Mesenchymal stem cell (in vitro differentiated cells and primary cell): ENCODE data around the gene PARD3.

Experiments used
- DNase-seq: peaks from one replicate; pipeline ENCODE4 v3.0.0-alpha.2; 2013
- H2AFZ ChIP-seq: one replicate; pipeline ENCODE4 v1.6.1; 2013; ENCODE audit warnings: low read depth, mild to moderate bottlenecking, control low read depth, inconsistent platforms, low read length, moderate library complexity
- H2AK5ac ChIP-seq: 2 replicates; pipeline ENCODE4 v1.6.1; 2013; ENCODE audit warnings: low read length, moderate library complexity, mild to moderate bottlenecking, inconsistent platforms; ENCODE audit not compliant: severe bottlenecking
- H2BK120ac ChIP-seq: one replicate; pipeline ENCODE4 v1.6.1; 2013; ENCODE audit warnings: low read depth, mild to moderate bottlenecking, inconsistent platforms, low read length, moderate library complexity
- H2BK12ac ChIP-seq, 2 experiments: one replicate each; pipeline ENCODE4 v1.6.1; 2013; ENCODE audit warnings: inconsistent platforms in 2 of 2, low read length in 2 of 2, mild to moderate bottlenecking in 2 of 2, moderate library complexity in 2 of 2, control low read depth in 1 of 2
- H2BK15ac ChIP-seq: one replicate; pipeline ENCODE4 v1.6.1; 2013; ENCODE audit warnings: mild to moderate bottlenecking, low read depth, inconsistent platforms; ENCODE audit not compliant: poor library complexity, severe bottlenecking
- H2BK5ac ChIP-seq: 2 replicates; pipeline ENCODE4 v1.6.1; 2013; ENCODE audit warnings: low read depth, mild to moderate bottlenecking, low read length, control low read depth, inconsistent platforms; ENCODE audit not compliant: poor library complexity, severe bottlenecking
- H3K14ac ChIP-seq, 2 experiments: one replicate each; pipeline ENCODE4 v1.6.1; 2013; ENCODE audit warnings: inconsistent platforms in 2 of 2, low read length in 2 of 2, control low read depth in 1 of 2, mild to moderate bottlenecking in 1 of 2, moderate library complexity in 1 of 2
- H3K18ac ChIP-seq, 2 experiments: one replicate each; pipeline ENCODE4 v1.6.1; 2013; ENCODE audit warnings: inconsistent platforms in 2 of 2, low read length in 2 of 2, control low read depth in 1 of 2, low read depth in 1 of 2, mild to moderate bottlenecking in 1 of 2
- H3K23ac ChIP-seq, 2 experiments: one replicate each; pipeline ENCODE4 v1.6.1; 2013; ENCODE audit warnings: inconsistent platforms in 2 of 2, low read length in 2 of 2, mild to moderate bottlenecking in 2 of 2, moderate library complexity in 2 of 2, control low read depth in 1 of 2
- H3K27ac ChIP-seq: 2 replicates; pipeline ENCODE4 v1.5.1; 2013; ENCODE audit warnings: mild to moderate bottlenecking, moderate library complexity, low read length, control low read depth, inconsistent platforms; ENCODE audit not compliant: poor library complexity, severe bottlenecking
- H3K27me3 ChIP-seq, 2 experiments: 2 replicates each; pipeline versions ENCODE4 v1.6.1 to v1.7.0; 2013; ENCODE audit warnings: low read length in 2 of 2, mild to moderate bottlenecking in 2 of 2, moderate library complexity in 2 of 2, control low read depth in 1 of 2, inconsistent platforms in 1 of 2; ENCODE audit not compliant: control insufficient read depth in 1 of 2, insufficient read depth in 1 of 2
- H3K36me3 ChIP-seq, 2 experiments: 2 replicates each; pipeline versions ENCODE4 v1.6.1 to v1.7.0; 2013; ENCODE audit warnings: low read length in 2 of 2, control low read depth in 1 of 2, inconsistent platforms in 1 of 2, low read depth in 1 of 2, mild to moderate bottlenecking in 1 of 2; ENCODE audit not compliant: insufficient read depth in 2 of 2, control insufficient read depth in 1 of 2
- H3K4ac ChIP-seq, 2 experiments: one replicate each; pipeline ENCODE4 v1.6.1; 2013; ENCODE audit warnings: inconsistent platforms in 2 of 2, low read length in 2 of 2, mild to moderate bottlenecking in 2 of 2, moderate library complexity in 2 of 2, control low read depth in 1 of 2, low read depth in 1 of 2
- H3K4me1 ChIP-seq: 2 replicates; pipeline ENCODE4 v1.6.1; 2013; ENCODE audit warnings: low read depth, low read length, control low read depth; ENCODE audit not compliant: control insufficient read depth, insufficient read depth
- H3K4me2 ChIP-seq: 2 replicates; pipeline ENCODE4 v1.6.1; 2013; ENCODE audit warnings: low read length, mild to moderate bottlenecking, inconsistent platforms; ENCODE audit not compliant: poor library complexity, severe bottlenecking
- H3K4me3 ChIP-seq, 2 experiments: 2 replicates each; pipeline versions ENCODE4 v1.5.1 to v1.7.0; 2013; ENCODE audit warnings: low read length in 2 of 2, mild to moderate bottlenecking in 2 of 2, control low read depth in 1 of 2, low read depth in 1 of 2; ENCODE audit not compliant: insufficient read depth in 1 of 2
- H3K79me1 ChIP-seq: replicated peaks from 2 replicates; pipeline ENCODE4 v1.6.1; 2013; ENCODE audit warnings: mild to moderate bottlenecking, control low read depth, low read length, inconsistent platforms; ENCODE audit not compliant: poor library complexity, severe bottlenecking
- H3K9ac ChIP-seq: 2 replicates; pipeline ENCODE4 v1.7.0; 2013; ENCODE audit warnings: mild to moderate bottlenecking, low read length, moderate library complexity
- H3K9me3 ChIP-seq: 2 replicates; pipeline ENCODE4 v1.7.0; 2013; ENCODE audit warnings: mild to moderate bottlenecking, low read length; ENCODE audit not compliant: control insufficient read depth
- H4K8ac ChIP-seq: one replicate; pipeline ENCODE4 v1.6.1; 2013; ENCODE audit warnings: inconsistent platforms, mild to moderate bottlenecking, low read length, moderate library complexity
- H4K91ac ChIP-seq: one replicate; pipeline ENCODE4 v1.6.1; 2013; ENCODE audit warnings: mild to moderate bottlenecking, low read length, inconsistent platforms
- WGBS: methylation state at CpG from one replicate; pipeline ENCODE4 v1.1.7; 2013; ENCODE audit warnings: mixed read lengths; 5-methylcytosine and 5-hydroxymethylcytosine counted together

Gene PARD3

GRCh38 chr10:34380856-34381255 is 434.2 kb downstream of the PARD3 start:
- no peak overlapping the region for H3K23ac ChIP-seq
- no peak overlapping the region for H2BK5ac ChIP-seq
- H3K27ac ChIP-seq: no peak overlapping the region
- no peak overlapping the region for H4K91ac ChIP-seq
- no peak overlapping the region for H2AFZ ChIP-seq
- no peak overlapping the region for H3K4me2 ChIP-seq
- no peak overlapping the region for H2AK5ac ChIP-seq
- no peak overlapping the region for H3K14ac ChIP-seq
- no peak for DNase-seq
- no peak overlapping the region for H3K4me3 ChIP-seq
- H3K79me1 ChIP-seq: peaks cover 17% of the 10 kb centered on the region
- no peak overlapping the region for H4K8ac ChIP-seq
- H2BK120ac ChIP-seq: no peak overlapping the region
- no peak overlapping the region for H3K4ac ChIP-seq
- H3K9me3 ChIP-seq: no peaks in the 10 kb centered on the region
- no peak overlapping the region for H2BK12ac ChIP-seq
- 100% methylated on average over 1 of the region's 3 CpGs for WGBS
- no peaks in the 10 kb centered on the region for H3K27me3 ChIP-seq
- no peak overlapping the region for H3K9ac ChIP-seq
- H3K4me1 ChIP-seq: no peaks in the 10 kb centered on the region
- H3K18ac ChIP-seq: no peak overlapping the region
- H2BK15ac ChIP-seq: no peak overlapping the region
- peaks cover 7 to 20% of the 10 kb centered on the region in 2 experiments for H3K36me3 ChIP-seq

DNA sequence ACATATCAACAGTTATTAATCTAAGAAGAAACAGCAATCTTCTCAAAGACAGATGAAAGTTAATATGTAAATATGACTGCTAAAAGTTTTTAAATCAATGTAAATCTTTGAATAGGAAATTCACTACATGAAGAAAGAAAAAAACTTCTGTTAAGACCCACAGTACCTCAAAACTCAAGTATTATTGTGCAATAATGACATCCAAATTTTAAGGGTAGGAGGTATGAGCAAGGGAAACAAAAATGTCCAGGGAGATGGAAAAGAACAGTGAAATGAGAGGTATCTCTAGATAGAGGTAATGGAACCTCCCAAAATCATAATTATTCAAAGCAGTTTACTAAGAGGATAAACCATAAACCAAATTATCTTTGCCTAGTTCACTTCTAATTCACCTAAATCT is 436.8 kb downstream of the PARD3 start:
- H3K4me2 ChIP-seq: no peak overlapping the region
- no peak overlapping the region for H3K4me3 ChIP-seq
- no peak overlapping the region for H3K23ac ChIP-seq
- no peak overlapping the region for H3K14ac ChIP-seq
- no peak overlapping the region for H3K4ac ChIP-seq
- H3K36me3 ChIP-seq: peaks cover 7 to 20% of the 10 kb centered on the region in 2 experiments
- H3K27me3 ChIP-seq: no peaks in the 10 kb centered on the region
- H3K4me1 ChIP-seq: no peaks in the 10 kb centered on the region
- H3K27ac ChIP-seq: no peak overlapping the region
- no peak overlapping the region for H3K9ac ChIP-seq
- H2BK12ac ChIP-seq: no peak overlapping the region
- no peak overlapping the region for H3K18ac ChIP-seq
- peaks cover 16% of the 10 kb centered on the region for H3K79me1 ChIP-seq
- no peak overlapping the region for H2BK5ac ChIP-seq
- H2AFZ ChIP-seq: no peak overlapping the region
- no peak for DNase-seq
- H3K9me3 ChIP-seq: no peaks in the 10 kb centered on the region
- no peak overlapping the region for H2BK120ac ChIP-seq
- no peak overlapping the region for H4K91ac ChIP-seq
- no peak overlapping the region for H4K8ac ChIP-seq
- no peak overlapping the region for H2BK15ac ChIP-seq
- H2AK5ac ChIP-seq: no peak overlapping the region

DNA sequence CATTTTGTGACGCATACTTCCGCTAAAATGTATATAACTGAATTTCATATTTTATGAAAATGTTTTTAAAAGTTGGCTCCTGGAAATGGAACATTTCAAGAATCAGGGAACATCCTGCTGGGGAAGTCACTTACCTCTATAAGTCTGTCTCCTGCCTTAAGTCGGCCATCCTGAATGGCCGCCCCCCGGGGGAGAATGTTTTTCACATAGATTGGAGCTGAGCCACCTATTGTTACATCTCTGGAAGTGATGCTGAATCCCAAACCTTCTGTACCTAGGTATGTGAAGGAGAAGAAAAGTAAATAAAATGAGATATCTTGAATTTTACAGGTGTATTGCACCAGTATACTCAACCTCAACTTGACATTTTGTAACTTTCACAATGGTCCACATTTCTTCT is 437.3 kb downstream of the PARD3 start:
- no peak overlapping the region for H4K8ac ChIP-seq
- no peak overlapping the region for H3K14ac ChIP-seq
- 94% methylated on average over 3 of the region's 5 CpGs for WGBS
- no peak overlapping the region for H3K27ac ChIP-seq
- no peak overlapping the region for H3K4ac ChIP-seq
- H3K18ac ChIP-seq: no peak overlapping the region
- H3K79me1 ChIP-seq: peaks cover 19% of the 10 kb centered on the region
- H3K4me3 ChIP-seq: no peak overlapping the region
- H3K4me2 ChIP-seq: no peak overlapping the region
- no peak overlapping the region for H2AK5ac ChIP-seq
- no peaks in the 10 kb centered on the region for H3K27me3 ChIP-seq
- no peaks in the 10 kb centered on the region for H3K9me3 ChIP-seq
- H2BK5ac ChIP-seq: no peak overlapping the region
- H3K4me1 ChIP-seq: no peaks in the 10 kb centered on the region
- no peak overlapping the region for H4K91ac ChIP-seq
- H2AFZ ChIP-seq: no peak overlapping the region
- no peak overlapping the region for H2BK12ac ChIP-seq
- H2BK120ac ChIP-seq: no peak overlapping the region
- H3K36me3 ChIP-seq: peaks cover 7 to 19% of the 10 kb centered on the region in 2 experiments
- no peak for DNase-seq
- no peak overlapping the region for H3K9ac ChIP-seq
- H2BK15ac ChIP-seq: no peak overlapping the region
- H3K23ac ChIP-seq: no peak overlapping the region

GRCh38 chr10:34374356-34375045 is 440.6 kb downstream of the PARD3 start:
- Histone ChIP-seq H2AK5ac (no peak overlapping the region), H3K27me3 (no peaks in the 10 kb centered on the region), H2AFZ (no peak overlapping the region), H3K9me3 (peaks cover 9% of the 10 kb centered on the region), H3K36me3 (peaks cover 3 to 24% of the 10 kb centered on the region in 2 experiments), H4K91ac (no peak overlapping the region), H3K79me1 (peaks cover 13% of the 10 kb centered on the region), H3K4me3 (no peak overlapping the region), H3K4ac (no peak overlapping the region), H2BK15ac (no peak overlapping the region), H3K14ac (no peak overlapping the region), H4K8ac (no peak overlapping the region), H2BK120ac (no peak overlapping the region), H2BK12ac (no peak overlapping the region), H2BK5ac (no peak overlapping the region), H3K4me2 (no peak overlapping the region), H3K27ac (no peak overlapping the region), H3K23ac (no peak overlapping the region), H3K9ac (no peak overlapping the region), H3K18ac (peak overlapping the region in 1 of 2 experiments; percentile 40), H3K4me1 (no peaks in the 10 kb centered on the region)
- WGBS: 49% methylated on average over 4 of the region's 6 CpGs
- no peak for DNase-seq
